Iris pigment epithelial cell (primary cell): ENCODE results near the gene HK1.
A peak's percentile ranks its signal among the peaks of the same experiment; 100 is the strongest.
"Not testable (repeated sequence)": the region's sequence is repeated elsewhere in the genome, so short reads cannot be mapped to it uniquely, and the experiment has no call there.

Source experiments
- DNase-seq: peaks from one replicate; pipeline ENCODE4 v3.0.0-alpha.2; 2011; ENCODE audit warnings: low read depth

The HK1 gene

DNA sequence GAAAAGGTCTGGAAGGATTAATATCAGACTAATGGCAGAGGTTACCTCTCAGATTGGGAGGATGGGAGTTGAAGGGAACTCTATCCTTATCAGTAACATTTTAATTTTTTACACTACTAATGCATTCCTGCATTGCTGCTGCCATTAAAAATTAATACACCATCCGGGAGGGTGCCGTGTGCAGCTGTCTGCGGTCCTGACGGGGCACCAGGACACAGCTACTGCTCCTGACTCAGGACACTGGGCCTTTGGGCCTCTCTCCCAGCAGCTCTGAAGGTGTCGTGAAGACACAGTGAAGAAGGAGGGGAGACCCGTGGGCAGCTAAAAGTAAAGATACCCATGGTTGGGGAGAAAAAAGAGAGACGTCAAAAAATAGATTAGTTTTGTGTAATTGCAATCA lies 23.4 kb upstream of the HK1 start:
- no peak for DNase-seq

DNA sequence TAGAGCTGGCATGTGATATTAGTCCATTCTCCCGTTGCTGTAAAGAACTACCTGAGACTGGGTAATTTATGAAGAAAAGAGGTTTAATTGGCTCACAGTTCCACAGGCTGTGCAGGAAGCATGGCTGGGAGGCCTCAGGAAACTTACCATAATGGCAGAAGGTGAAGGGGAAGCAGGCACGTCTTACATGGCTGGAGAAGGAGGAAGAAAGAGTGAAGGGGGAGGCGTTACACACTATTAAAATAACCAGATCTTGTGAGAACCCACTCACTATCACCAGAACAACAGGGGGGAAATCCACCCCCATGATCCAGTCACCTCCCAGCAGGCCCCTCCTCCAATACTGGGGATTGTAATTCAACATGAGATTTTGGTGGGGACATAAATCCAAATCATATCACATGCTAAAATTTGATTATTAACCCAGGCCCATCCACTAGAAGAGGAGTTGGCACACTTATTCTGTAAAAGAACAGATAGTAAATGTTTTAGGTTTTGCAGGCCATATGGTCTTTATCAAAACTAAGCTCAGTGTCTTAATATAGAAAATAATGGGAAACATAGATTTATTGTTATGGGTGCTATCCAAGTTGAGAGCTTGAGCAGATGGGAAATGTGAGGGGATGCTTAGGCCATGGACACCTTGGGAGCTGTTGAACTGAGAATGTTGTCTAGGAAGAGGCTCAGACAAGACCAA lies 18.6 kb upstream of the HK1 start:
- DNase-seq = no peak

DNA sequence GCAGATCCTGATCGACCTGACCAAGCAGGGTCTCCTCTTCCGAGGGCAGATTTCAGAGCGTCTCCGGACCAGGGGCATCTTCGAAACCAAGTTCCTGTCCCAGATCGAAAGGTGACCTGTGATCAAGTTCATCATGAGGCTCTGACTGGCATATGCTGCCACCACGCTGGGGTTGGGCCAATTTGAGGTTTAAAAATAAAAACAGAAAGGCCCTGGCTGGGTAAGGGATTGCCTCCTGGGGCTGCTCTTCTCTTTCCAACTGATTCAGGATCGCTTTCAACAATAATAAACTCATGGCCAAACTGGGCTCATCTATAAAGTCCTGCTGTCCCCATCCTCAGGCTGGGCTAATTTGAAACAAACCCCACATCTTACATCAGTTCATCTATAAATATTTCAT lies 17.1 kb upstream of the HK1 start:
- DNase-seq = no peak

DNA sequence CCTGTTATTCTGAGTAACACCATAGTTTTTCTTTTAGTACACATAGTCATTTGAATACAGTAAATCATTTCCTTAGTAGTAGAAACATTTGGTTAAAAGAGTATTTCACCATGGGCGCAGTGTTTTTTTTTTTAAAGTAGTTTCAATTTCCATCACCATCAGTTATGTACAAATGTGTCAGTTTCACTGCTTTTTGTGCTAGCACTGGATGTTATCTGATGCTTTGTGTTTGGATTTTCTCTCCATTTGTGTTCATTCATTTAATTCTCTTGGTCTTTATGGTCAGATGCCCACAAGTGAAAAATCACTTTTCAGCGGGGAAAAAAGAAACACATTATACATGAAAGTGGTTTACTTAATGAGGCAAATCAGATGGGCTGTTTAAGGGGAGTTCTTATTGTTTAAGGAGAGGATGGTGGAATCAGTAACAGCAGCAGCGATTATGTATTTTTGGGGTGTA lies 16.0 kb upstream of the HK1 start:
- no peak for DNase-seq

DNA sequence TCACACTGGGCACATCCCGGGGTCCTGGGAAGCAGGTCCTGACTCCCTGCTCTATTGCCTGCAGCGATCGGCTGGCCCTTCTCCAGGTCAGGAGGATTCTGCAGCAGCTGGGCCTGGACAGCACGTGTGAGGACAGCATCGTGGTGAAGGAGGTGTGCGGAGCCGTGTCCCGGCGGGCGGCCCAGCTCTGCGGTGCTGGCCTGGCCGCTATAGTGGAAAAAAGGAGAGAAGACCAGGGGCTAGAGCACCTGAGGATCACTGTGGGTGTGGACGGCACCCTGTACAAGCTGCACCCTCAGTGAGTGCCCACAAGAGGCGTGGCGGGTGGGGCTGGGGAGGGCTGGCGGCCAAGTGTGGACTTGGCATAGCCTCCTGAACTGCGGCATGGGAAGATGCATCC lies 12.8 kb upstream of the HK1 start:
- DNase-seq = no peak

DNA sequence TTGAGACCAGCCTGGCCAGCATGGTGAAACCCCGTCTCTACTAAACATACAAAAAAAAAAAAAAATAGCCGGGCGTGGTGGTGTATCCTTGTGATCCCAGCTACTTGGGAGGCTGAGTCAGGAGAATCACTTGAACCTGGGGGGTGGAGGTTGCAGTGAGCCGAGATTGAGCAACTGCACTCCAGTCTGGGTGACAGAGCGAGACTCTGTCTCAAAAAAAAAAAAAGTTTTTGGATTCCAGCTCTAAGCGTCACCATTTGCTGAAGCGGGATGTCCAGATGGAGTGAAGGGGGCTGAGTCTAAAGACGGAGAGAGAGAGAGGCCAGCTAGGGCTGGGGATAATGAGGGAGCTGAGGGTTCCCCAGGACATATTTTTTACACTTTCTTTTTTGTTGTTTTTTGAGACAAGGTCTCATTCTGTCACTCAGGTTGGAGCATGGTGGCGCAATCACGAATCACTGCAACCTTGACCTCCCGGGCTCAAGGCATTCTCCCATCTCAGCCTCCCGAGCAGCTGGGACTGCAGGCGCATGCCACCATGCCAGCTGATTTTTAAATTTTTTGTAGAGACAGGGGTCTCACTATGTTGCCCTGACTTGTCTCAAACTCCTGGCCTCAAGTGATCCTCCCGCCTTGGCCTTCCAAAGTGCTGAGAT lies 9.4 kb upstream of the HK1 start:
- peak; percentile 30 for DNase-seq

DNA sequence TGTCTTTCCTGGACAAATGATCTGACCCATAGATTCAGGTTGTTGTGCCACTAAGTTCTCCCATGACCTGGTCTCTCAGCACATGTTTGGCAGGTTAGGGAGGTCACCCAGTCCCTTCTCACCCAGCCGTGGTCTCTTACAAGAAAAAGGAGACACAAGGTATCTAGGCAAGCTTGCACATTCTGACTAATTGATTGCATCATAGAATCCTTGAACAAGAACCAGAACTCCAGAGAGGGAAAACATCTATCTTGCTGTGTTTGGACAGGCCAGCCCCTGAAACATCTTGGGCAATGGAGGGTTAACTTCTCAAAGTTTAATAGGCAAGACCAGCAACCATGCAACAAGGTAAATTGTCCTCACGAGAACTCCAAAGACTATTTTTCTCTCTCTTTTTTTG lies 8.5 kb upstream of the HK1 start:
- peak; percentile 61 for DNase-seq

DNA sequence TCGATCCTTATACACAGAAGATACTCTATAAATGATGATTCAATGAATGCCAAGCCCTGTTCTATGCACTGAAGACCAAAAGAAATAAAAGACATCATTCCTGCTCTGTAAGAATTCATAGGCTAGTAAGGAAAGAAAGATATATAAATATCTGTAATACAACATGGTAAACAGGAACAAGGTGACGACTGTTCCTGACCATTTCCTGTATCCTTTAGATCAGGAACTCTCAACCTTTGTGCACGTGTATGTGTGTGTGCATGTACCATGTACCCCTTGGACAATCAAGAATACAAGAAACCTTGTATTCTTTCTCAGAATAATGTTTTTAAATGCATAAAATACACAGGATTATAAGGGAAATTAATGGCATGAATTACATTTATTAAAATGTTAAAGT lies 7.3 kb upstream of the HK1 start:
- DNase-seq = no peak

DNA sequence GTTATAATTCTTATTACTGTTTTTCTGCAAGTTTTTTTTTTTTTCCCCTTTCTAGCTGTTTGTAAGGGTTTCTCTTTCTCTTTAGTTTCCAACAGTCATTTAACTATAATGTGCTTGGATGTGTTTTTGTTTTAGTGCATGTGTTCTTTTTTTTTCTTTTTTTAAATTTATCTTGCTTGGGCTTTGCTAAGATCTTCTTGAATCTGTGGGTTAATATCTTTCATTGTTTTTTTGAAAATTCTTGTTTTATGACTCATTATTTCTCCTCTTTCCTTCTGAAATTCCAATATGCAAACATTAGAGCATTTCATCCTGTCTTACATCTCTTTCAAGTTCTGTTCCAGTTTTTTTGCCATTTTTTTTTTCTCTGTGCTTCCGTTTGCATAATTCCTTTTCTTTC lies 5.7 kb upstream of the HK1 start:
- DNase-seq = peak; percentile 30

DNA sequence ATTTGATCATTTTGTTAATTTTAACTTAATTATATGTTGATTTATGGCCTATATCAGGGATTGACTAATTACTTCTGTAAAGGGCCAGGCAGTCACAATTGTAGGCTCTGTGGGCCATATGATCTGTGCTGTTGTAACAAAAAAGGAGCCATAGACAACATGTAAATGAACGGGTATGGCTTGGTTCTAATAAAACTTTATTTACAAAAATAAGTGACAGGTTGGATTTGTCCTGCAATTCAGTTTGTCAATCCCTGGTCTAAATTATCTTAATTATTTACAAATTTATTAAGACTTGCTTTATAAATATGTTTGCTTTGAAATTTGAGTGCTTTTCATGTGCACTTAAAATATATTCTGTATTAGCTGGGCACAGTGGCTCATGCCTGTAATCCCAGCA lies 2.9 kb upstream of the HK1 start:
- no peak for DNase-seq

DNA sequence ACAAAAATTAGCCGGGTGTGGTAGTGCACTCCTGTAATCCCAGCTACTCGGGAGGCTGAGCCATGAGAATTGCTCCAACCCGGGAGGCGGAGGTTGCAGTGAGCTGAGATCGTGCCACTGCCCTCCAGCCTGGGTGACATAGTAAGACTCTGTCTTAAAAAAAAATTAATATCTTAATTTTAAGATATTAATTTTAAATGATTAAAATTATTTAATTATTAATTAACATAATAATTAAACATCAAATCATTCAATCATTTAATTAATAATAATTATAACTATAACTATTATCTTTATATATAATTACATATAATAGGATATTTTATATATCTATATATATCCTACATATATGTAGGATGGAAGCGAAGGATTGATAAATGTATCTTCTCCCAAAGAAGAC lies 1.8 kb upstream of the HK1 start:
- no peak for DNase-seq

DNA sequence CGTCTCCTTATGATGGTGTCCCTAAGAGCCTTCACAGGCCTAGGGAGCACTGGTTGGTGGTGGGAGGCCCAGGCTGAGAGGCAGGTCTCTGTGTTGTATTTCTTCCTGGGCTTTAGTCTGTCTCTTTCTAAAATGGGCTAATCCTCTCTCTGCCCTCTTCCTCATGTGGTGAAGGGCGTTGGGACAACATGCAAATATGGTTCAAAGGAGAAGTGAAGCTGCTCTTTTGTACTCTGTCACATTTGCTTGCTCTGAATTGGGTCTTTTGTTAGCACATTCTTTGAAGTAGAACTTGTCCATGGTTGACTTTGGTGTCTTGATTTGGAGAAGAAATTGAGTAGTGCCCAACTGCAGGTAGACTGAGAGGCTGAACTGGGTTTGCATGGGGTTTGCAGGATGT lies 814 bp downstream of the HK1 start:
- no peak for DNase-seq

DNA sequence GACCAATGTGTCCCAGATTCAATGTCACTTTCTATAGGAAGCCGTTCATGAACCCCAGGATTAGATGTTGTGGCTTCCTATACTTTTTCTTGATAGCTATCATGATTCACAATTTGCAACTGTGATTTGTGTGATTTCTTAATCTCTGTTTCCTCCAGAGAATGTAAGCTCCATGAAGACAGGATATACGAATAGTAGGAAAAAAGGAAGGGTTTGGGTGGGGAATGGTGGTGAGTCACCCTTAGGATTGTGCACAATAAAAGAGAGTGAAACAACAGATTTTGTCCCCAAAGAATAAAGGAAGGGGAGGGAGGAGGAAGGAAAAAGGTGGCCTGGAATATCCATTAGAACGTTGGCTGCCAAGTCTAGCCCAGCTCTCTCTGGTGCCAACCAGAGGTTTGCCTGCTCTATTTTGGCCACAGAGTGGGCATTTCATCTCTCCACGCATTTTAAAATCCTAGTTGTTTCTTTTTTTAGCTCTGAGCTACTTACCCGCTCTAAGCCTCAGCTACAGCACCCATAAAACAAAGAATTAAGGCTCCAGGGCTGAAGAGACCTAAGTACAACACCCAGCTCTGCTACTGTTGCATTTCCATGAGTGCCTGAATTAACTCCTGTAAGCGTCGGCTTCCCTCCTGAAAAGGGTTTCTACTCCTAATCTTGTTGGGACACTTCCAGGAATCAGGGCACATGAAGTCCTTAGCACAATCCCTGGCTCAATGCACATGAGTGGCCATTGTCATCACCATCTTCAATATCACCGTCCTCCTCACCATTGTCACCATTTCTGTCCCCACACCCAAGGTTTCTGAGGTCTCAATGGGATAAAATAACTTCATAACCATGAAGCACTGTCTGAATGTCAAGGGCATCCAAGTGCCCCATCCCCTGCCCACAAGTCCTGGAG lies 3.5 kb downstream of the HK1 start:
- no peak for DNase-seq

DNA sequence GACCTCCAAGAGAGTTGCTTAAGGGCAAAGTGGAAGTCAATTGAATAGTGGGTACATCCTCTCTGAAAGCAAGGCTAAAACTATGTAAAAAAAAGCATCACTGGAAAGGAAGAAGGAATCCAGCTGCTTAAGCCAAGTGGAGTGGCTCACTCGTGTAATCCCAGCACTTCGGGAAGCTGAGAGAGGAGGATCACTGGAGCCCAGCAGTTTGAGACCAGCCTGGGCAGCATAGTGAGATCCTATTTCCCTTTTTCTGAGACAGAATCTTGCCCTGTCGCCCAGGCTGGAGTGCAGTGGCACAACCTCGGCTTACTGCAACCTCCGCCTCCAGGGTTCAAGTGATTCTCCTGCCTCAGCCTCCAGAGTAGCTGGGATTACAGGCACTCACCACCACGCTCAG lies 6.1 kb downstream of the HK1 start:
- DNase-seq = not testable (repeated sequence)

DNA sequence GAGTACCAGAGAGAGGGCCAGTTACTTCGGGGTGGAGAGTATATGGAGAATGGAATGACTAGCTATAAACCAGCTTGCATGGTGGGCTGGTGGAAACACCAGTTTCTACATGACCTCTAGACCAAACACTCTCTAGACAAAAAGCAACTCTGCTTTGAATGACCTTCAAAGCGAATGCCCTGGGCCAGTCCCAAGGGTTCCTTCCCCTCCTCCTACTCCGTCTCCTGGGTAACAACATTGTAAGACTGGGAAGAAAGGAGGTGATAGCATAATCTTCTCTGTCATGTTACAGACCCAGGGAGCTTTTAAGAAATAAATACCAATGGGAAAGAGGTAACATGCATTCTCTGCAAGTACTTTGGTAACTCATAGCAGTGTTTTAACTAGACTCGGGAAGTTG lies 7.4 kb downstream of the HK1 start:
- DNase-seq = no peak

DNA sequence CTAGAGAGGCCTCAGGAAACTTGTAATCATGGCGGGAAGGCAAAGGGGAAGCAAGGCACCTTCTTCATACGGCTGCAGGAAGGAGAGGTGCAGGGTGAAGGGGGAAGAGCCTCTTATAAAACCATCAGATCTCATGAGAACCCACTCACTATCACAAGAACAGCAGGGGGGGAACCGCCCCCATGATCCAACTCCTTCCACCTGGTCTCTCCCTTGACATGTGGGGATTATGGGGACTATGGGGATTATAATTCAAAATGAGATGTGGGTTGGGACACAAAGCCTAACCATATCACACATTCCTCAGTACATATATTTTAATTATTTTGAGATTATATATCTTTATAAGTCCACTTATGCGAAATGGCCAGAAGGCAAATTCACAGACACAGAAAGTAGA lies 8.9 kb downstream of the HK1 start:
- no peak for DNase-seq

DNA sequence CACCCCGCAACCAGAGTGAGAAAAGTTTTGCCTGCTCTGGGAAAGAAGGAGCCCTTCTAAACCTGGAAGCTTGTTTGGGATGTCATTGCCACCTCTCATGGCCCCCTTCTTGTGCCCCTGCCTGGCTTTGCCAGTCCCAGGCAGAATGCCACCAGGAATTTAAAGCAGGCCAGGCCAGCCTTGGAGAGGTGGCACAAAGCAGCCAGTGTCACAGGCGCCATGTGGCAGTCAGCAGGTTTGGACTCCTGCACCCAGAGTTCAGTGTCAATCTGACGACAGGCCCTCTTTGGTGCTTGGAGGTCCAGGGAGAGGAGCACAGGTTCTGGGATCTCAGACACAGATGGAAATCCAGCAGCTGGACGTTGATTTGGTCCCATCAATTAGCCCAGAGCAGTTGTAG lies 12.7 kb downstream of the HK1 start:
- DNase-seq = no peak

DNA sequence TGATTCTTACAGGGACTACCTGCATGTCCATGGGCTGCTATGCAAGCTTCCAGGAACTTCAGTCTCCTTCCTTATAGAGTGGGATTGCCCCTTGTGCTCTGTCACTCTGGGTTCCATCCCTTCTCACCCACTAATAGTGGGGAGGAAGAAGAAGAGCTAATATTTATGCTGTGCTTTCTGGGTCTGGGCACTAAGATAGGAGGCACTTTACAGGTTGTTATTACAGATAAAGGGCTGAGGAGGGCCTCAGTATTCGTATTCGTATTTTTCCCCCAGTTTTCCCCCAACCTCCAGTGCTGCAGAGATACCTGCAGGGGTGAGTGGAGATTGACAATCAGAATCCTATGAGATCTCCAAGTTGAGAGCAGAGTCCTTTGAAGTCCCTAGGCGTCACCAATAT lies 14.2 kb downstream of the HK1 start:
- no peak for DNase-seq

DNA sequence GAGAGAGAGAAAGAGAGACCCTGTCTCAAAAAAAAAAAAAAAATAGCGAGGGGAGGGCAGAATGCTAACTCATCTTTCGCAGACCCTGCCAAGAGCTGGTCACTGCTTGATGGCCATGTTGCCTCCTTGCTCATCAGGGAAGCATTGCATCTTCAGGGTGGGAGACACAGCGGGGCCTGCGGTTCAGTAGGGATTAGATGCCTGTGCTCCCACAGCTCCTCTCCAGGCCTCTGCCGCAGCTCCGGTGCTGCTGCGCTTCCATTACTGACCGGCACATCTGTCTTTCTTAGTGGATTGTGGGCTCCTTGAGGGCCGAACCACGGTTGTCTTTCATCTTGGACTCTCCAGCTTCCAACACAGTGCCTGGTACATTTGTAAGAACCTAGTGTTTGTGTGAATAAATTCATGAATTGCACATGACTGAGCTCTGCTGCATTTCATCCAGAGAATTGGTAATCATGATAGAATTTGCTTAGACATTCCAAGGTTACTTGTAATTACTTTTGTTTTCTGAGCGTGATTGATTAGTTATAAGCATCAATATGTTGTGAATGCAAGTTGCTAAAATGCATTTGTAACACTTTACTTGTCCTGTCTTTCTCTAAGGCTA lies 16.8 kb downstream of the HK1 start:
- DNase-seq = no peak

DNA sequence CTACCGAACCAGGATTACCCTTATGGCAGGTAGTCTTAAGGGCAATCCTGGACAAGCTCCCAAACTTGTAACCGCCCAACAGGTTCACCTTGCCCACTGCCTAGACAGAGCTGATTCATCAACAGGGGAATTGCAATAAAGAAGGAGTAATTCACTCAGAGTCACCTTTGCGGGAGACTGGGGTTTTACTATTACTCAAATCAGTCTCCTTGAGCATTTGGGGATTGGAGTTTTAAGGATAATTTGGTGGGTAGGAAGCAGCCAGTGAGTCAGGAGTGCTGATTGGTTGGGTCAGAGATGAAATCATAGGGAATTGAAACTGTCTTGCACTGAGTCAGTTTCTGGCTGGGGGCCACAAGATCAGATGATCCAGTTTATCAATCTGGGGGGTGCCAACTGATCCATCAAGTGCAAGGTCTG lies 25.3 kb downstream of the HK1 start:
- peak; percentile 45 for DNase-seq

DNA sequence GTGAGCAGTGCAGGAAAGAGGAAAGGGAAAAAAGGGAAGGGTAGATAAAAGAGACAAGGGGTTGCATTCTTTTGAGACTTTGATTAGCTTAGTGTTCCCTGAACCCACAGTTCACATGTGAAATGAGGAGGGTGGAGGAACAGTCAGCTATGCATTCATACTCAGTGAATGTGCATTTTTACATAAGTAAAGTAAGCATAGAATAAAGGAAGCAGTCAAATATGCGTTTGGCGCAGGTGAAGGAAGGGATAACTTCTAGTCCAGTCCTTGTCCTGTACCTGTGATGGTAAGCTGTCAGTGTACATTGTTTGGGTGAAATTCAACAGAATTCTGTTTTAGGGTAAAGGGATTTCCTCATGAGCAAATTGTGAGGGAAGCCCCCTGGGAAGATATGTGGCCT lies 28.1 kb downstream of the HK1 start:
- no peak for DNase-seq

DNA sequence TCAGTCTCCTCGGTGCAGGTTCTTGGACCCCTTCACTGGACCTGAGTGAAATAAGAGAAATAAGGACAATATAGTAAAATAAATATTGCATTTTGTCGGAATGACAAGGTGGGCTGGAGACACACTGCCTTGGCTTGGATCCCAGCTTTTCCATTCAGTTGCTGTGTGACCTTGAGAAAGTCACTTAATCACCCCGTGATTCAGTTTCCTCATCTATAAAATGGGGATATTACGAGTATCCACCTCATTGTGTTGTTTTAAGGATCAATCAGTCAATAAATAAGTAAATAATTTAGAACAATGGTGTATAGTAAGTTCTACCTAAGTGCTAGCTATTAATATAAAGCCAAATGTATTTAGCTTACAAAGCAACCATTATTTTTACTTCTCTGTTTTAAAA lies 29.1 kb downstream of the HK1 start:
- DNase-seq = no peak

DNA sequence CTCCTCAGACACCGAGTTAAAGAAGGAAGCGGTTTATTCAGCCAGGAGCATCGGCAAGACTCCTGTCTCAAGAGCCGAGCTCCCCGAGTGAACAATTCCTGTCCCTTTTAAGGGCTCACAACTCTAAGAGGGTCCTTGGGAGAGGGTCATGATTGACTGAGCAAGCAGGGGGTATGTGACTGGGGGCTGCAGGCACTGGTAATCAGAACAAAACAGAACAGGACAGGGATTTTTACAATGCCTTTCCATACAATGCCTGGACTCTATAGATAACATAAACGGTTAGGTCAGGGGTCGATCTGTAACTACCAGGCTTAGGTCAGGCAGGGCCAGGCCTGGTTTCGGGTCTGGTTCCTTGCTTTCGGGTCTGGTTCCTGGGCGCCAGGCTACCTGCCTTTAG lies 30.0 kb downstream of the HK1 start:
- DNase-seq = not testable (repeated sequence)
